Ovary (tissue), 3 donors: ENCODE measurements around the gene FBXO17.

ENCODE experiments used
- CTCF ChIP-seq, 3 donors: fragments of 450-650 bp in 2 of 3; fragments of 200-600 bp in 1 of 3; IDR thresholded peaks; one replicate each; pipeline versions ENCODE4 v1.5.1 to v1.8.0; 2016 to 2022; ENCODE audit warnings: antibody characterized with exemption in 3 of 3, mild to moderate bottlenecking in 1 of 3
- EP300 ChIP-seq: sonication (generic); formaldehyde crosslinking; IDR thresholded peaks from one replicate; pipeline ENCODE4 v1.6.1; 2017; ENCODE audit warnings: antibody characterized with exemption
- POLR2A ChIP-seq: fragments of 450-650 bp; IDR thresholded peaks from one replicate; pipeline ENCODE4 v1.6.1; 2017; ENCODE audit warnings: antibody characterized with exemption, mild to moderate bottlenecking, moderate library complexity
- donor health status: DM: no; HTN: no; CAD: no.

DNA sequence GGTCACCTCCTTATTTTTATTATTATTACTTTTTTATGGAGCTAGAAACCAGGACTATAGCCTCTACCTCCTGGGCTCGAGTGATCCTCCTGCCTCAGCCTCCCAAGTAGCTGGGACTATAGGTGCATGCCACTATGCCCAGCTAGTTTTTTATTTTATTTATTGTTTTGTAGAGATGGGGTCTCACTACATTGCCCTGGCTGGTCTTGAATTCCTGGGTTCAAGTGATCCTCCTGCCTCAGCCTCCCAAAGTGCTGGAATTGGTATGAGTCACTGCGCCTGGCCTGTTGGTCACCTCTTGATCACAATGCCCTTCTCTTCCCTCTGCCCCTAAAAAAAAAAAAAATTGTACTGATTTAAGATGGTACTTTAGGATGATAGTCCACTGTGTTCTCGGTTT lies 24.4 kb downstream of the FBXO17 start:
- TF ChIP-seq CTCF (IDR thresholded peaks at IDR 0.05): no peak
- no peak for TF ChIP-seq EP300
- TF ChIP-seq POLR2A: no peak
